GM21381 (cell line): ENCODE measurements around the gene METTL13.

Experiments used
- ATAC-seq: cut with Tn5 transposase; IDR thresholded peaks from one replicate; pipeline ENCODE4 v1.9.1; 2021; ENCODE audit warnings: mild to moderate bottlenecking, moderate library complexity; ENCODE audit not compliant: unreplicated experiment

The METTL13 gene

DNA sequence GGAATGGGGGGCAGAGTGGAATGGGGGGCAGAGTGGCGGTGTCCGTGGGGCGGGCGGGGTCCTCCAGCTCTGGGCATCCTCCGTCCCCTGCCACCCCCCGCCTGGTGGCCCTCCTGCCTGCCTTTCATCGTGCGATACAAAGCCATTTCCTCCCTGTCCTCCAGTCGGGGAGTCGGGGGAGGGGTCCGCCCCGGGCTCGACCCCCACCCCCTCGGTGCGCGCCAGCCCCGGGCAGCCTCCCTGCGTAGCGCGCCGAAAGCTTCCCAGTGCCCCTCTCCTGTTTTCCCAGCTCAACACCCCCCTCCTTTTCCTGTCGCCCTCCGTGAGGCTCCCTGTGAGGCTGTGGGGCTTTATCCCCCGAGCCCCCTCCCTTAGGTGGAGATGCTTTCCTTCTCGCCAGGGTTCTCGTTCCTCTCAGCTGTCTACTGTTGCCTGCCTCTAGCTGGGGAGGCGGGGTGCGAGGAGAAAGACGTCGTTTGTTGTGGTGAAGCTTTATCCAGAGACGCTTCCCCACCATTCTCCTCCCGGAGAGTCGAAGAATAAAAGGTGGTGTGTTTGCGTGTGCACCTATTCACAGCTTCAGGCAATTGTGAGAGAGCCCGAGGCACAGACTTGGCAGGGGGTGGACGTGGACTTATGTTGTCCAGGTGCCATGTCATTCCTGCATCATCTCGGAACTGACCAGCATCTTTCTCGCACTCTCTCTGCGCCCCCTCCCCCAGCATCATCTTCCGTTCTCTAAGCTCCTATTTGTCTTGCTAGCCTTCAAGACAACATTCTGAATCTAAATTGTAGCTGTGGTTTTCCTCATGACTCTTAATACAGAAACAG lies 60.7 kb downstream of the METTL13 start:
- no peak for ATAC-seq

GRCh38 chr1:171844381-171844780 lies 62.9 kb downstream of the METTL13 start:
- no peak for ATAC-seq

DNA sequence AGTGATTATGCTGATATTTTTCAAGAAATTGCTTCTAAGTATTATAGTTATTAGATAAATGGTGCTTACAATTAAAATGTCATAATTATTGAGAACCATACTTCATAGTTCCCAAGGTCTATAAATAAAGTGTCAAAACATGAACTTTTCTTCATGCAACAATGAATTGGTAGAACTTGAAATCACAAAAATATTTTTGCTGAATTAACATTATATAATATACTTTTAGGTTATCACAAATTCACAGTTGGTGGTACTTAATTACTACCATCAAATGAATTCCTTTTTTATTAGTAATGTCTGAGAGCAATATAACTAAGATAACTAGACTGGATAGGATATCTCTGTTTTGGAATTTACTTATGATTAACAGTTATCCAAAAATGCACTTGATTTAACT lies 64.5 kb downstream of the METTL13 start:
- no peak for ATAC-seq
